WTC11 (cell line): ENCODE data around the gene SLC27A5. TPM values are rescaled to one million over a fixed set of nuclear protein-coding genes. Genes with fewer than 3 reads are reported as not detected.
A peak's percentile ranks its signal among the peaks of the same experiment; 100 is the strongest.

ENCODE experiments used
- ATAC-seq: fragments of 200-7000 bp; cut with Tn5 transposase; 2 replicates; pipeline ENCODE4 v1.10.0; 2021; ENCODE audit warnings: mild to moderate bottlenecking, moderate library complexity
- CTCF ChIA-PET: fragments of 300-600 bp; sonication (Branson Sonifier 250); formaldehyde crosslinking; loops from one replicate; lab custom pipeline; 2021; ENCODE audit warnings: antibody characterized with exemption; lab: Charles Lee
- POLR2A ChIA-PET: fragments of 350-600 bp; sonication (Branson Sonifier 250); formaldehyde crosslinking; loops from one replicate; lab custom pipeline; 2021; ENCODE audit warnings: antibody characterized with exemption; lab: Charles Lee
- DNase-seq: peaks from one replicate; pipeline ENCODE4 v3.0.0; 2021; ENCODE audit warnings: low spot score
- H3K27ac Mint-ChIP-seq: 2 replicates; pipeline ENCODE4 v1.8.0; 2021; ENCODE audit warnings: mixed read lengths
- H3K27me3 Mint-ChIP-seq: 2 replicates; pipeline ENCODE4 v1.8.0; 2021; ENCODE audit warnings: low read depth, mild to moderate bottlenecking, moderate library complexity, mixed read lengths
- H3K36me3 Mint-ChIP-seq: 2 replicates; pipeline ENCODE4 v1.8.0; 2021; ENCODE audit warnings: mixed read lengths
- H3K4me1 Mint-ChIP-seq: 2 replicates; pipeline ENCODE4 v1.8.0; 2022; ENCODE audit warnings: mixed read lengths
- H3K4me3 Mint-ChIP-seq: 2 replicates; pipeline ENCODE4 v1.8.0; 2021; ENCODE audit warnings: mild to moderate bottlenecking, moderate library complexity, mixed read lengths
- H3K9me3 Mint-ChIP-seq: 2 replicates; pipeline ENCODE4 v1.8.0; 2021; ENCODE audit warnings: mixed read lengths
- CBFB ChIP-seq: sonication (generic); formaldehyde crosslinking; IDR thresholded peaks from 2 replicates; pipeline ENCODE4 v1.8.1; 2022; ENCODE audit warnings: mild to moderate bottlenecking, low read depth, missing genetic modification reagents
- GABPB1 ChIP-seq: sonication (generic); formaldehyde crosslinking; IDR thresholded peaks from 2 replicates; pipeline ENCODE4 v1.8.1; 2023; ENCODE audit warnings: mild to moderate bottlenecking, missing genetic modification reagents
- HMGXB4 ChIP-seq: sonication (generic); formaldehyde crosslinking; IDR thresholded peaks from 2 replicates; pipeline ENCODE4 v1.8.1; 2023; ENCODE audit warnings: mild to moderate bottlenecking, moderate library complexity, missing genetic modification reagents
- NFATC4 ChIP-seq: fragments of 250-450 bp; sonication (Bioruptor Pico); IDR thresholded peaks from 2 replicates; pipeline ENCODE4 v1.9.0; 2021; ENCODE audit warnings: mild to moderate bottlenecking
- NFE2L1 ChIP-seq: sonication (generic); formaldehyde crosslinking; IDR thresholded peaks from 2 replicates; pipeline ENCODE4 v1.8.1; 2023; ENCODE audit warnings: missing genetic modification reagents
- NFYB ChIP-seq: sonication (generic); formaldehyde crosslinking; conservative IDR thresholded peaks from 2 replicates; pipeline ENCODE4 v1.8.0; 2022; ENCODE audit warnings: low read depth, missing genetic modification reagents
- NR1H2 ChIP-seq: sonication (generic); formaldehyde crosslinking; IDR thresholded peaks from 2 replicates; pipeline ENCODE4 v1.9.0; 2021; ENCODE audit warnings: mild to moderate bottlenecking, moderate library complexity, missing genetic modification reagents
- NR3C1 ChIP-seq: sonication (generic); formaldehyde crosslinking; conservative IDR thresholded peaks from 2 replicates; pipeline ENCODE4 v1.8.1; 2023; ENCODE audit warnings: low read depth, mild to moderate bottlenecking, missing genetic modification reagents
- RELA ChIP-seq: sonication (generic); formaldehyde crosslinking; IDR thresholded peaks from 2 replicates; pipeline ENCODE4 v1.8.1; 2022; ENCODE audit warnings: missing genetic modification reagents, mild to moderate bottlenecking, borderline replicate concordance
- RORB ChIP-seq: fragments of 250-450 bp; sonication (Bioruptor Pico); IDR thresholded peaks from 2 replicates; pipeline ENCODE4 v1.9.0; 2021; ENCODE audit warnings: mild to moderate bottlenecking
- SP1 ChIP-seq: sonication (generic); formaldehyde crosslinking; conservative IDR thresholded peaks from 2 replicates; pipeline ENCODE4 v1.8.1; 2022; ENCODE audit warnings: missing genetic modification reagents
- TP53 ChIP-seq: sonication (generic); formaldehyde crosslinking; IDR thresholded peaks from 2 replicates; pipeline ENCODE4 v1.8.1; 2023; ENCODE audit warnings: mild to moderate bottlenecking, missing genetic modification reagents
- ZBTB21 ChIP-seq: sonication (generic); formaldehyde crosslinking; IDR thresholded peaks from 2 replicates; pipeline ENCODE4 v1.8.1; 2023; ENCODE audit warnings: mild to moderate bottlenecking, missing genetic modification reagents, borderline replicate concordance
- ZBTB43 ChIP-seq: sonication (generic); formaldehyde crosslinking; IDR thresholded peaks from 2 replicates; pipeline ENCODE4 v1.8.1; 2023; ENCODE audit warnings: mild to moderate bottlenecking, missing genetic modification reagents
- ZNF138 ChIP-seq: sonication (generic); formaldehyde crosslinking; conservative IDR thresholded peaks from 2 replicates; pipeline ENCODE4 v1.8.1; 2022; ENCODE audit warnings: mild to moderate bottlenecking, moderate library complexity, missing genetic modification reagents
- ZNF219 ChIP-seq: sonication (generic); formaldehyde crosslinking; IDR thresholded peaks from 2 replicates; pipeline ENCODE4 v1.8.0; 2023; ENCODE audit warnings: missing genetic modification reagents, mild to moderate bottlenecking, borderline replicate concordance
- ZNF423 ChIP-seq: fragments of 250-450 bp; sonication (Bioruptor Pico); IDR thresholded peaks from 2 replicates; pipeline ENCODE4 v2.1.2; 2022; ENCODE audit warnings: mild to moderate bottlenecking, moderate library complexity
- total RNA-seq: library from RNA; stranded (reverse); gene quantifications from 3 replicates; pipeline ENCODE4 v1.2.3, GENCODE V29; 2021
- TF ChIP-seq, protein P1 (sequence below): fragments of 250-450 bp; sonication (Bioruptor Pico); conservative IDR thresholded peaks from 2 replicates; pipeline ENCODE4 v1.9.0; 2021; ENCODE audit warnings: mild to moderate bottlenecking
- TF ChIP-seq, protein P2 (sequence below): sonication (generic); formaldehyde crosslinking; IDR thresholded peaks from 2 replicates; pipeline ENCODE4 v1.8.1; 2022; ENCODE audit warnings: mild to moderate bottlenecking, moderate library complexity, missing genetic modification reagents
- TF ChIP-seq, protein P3 (sequence below): sonication (generic); formaldehyde crosslinking; IDR thresholded peaks from 2 replicates; pipeline ENCODE4 v1.8.1; 2022; ENCODE audit warnings: low read depth, missing genetic modification reagents, borderline replicate concordance
- TF ChIP-seq, protein P4 (sequence below): fragments of 250-450 bp; sonication (Bioruptor Pico); IDR thresholded peaks from 2 replicates; pipeline ENCODE4 v1.8.0; 2021; ENCODE audit warnings: mild to moderate bottlenecking

Gene SLC27A5
- total RNA-seq, 1 experiment from 2014 or later: 21.9 TPM

- TF ChIP-seq HMGXB4 (0 out of 2 replicates have a peak, but pooled peaks have one; percentile 47), NR3C1 (CRISPR knock-in tag) (peak; percentile 81; the same call in 1 of the 2 replicates), CBFB (CRISPR knock-in tag) (0 out of 2 replicates have a peak, but pooled peaks have one; percentile 71), ZNF423 (CRISPR knock-in tag) (peak; percentile 83), NFYB (CRISPR knock-in tag) (0 out of 2 replicates have a peak, but pooled peaks have one; percentile 27), ZNF138 (CRISPR knock-in tag) (no peak; the same call in 1 of the 2 replicates)
Observed at GRCh38 chr19:58538257-58539168, 26.7 kb upstream of the SLC27A5 start (continued).

- peak overlapping the region; percentile 73 for H3K4me3 Mint-ChIP-seq
- DNase-seq: no peak
- POLR2A ChIA-PET: interaction anchor here (1.5 kb wide), 1 partner anchor 17 kb away, joined by 15 read pairs; the partner anchor contains the start of gene ZBTB45
Observed at GRCh38 chr19:58536852-58537798, 25.3 kb upstream of the SLC27A5 start.

GRCh38 chr19:58535857-58536256 is 24.1 kb upstream of the SLC27A5 start:
- POLR2A ChIA-PET: interaction anchor here (1.0 kb wide), 1 partner anchor 16 kb away, joined by 3 read pairs; the partner anchor contains the start of gene ZBTB45
- ATAC-seq (no peak), DNase-seq (no peak)
- no peak overlapping the region for H3K4me3 Mint-ChIP-seq
- peaks cover 8% of the 10 kb centered on the region for H3K4me1 Mint-ChIP-seq
- no peaks in the 10 kb centered on the region for H3K9me3 Mint-ChIP-seq
- no peaks in the 10 kb centered on the region for H3K36me3 Mint-ChIP-seq
- no peak overlapping the region for H3K27ac Mint-ChIP-seq
- TF ChIP-seq NFE2L1: no peak
- TF ChIP-seq ZNF219 (CRISPR knock-in tag): no peak
- TF ChIP-seq NR1H2 (CRISPR knock-in tag): no peak
- TF ChIP-seq ZBTB21: no peak
- TF ChIP-seq NFATC4 (CRISPR knock-in tag): no peak
- TF ChIP-seq TP53 (CRISPR knock-in tag): no peak
- TF ChIP-seq, protein P1, sequence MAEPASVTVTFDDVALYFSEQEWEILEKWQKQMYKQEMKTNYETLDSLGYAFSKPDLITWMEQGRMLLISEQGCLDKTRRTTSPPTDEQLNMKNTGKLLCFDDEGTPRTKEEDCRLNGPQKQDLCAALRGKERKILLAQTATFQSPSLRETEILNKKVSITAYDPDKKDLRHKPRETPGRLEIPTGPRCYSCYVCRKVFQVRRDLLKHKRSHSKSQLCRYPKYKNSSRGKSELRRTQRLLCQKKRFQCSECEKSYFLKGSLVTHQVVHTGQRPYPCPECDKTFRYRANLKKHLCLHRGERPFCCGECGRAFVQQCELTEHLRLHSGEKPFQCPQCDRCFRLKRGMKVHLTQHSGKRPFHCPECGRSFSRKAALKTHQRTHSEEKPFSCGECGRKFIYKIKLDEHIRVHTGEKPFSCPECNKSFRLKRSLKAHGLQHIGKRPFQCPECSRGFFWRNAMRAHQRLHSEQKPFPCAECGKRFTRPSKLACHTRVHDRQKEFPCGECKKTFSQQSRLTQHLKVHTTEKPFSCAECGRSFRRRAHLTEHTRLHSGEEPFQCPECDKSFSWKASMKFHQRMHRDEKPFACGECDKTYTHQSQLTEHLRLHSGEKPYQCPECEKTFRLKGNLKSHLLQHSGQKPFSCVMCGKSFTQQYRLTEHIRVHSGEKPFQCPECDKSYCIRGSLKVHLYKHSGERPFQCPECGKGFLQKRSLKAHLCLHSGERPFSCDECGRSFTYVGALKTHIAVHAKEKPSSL (CRISPR knock-in tag): no peak
- TF ChIP-seq ZNF138 (CRISPR knock-in tag): no peak
- TF ChIP-seq, protein P2, sequence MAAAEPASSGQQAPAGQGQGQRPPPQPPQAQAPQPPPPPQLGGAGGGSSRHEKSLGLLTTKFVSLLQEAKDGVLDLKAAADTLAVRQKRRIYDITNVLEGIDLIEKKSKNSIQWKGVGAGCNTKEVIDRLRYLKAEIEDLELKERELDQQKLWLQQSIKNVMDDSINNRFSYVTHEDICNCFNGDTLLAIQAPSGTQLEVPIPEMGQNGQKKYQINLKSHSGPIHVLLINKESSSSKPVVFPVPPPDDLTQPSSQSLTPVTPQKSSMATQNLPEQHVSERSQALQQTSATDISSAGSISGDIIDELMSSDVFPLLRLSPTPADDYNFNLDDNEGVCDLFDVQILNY (CRISPR knock-in tag): no peak
- no peak for TF ChIP-seq RELA
- TF ChIP-seq ZBTB43 (CRISPR knock-in tag): no peak
- TF ChIP-seq, protein P3, sequence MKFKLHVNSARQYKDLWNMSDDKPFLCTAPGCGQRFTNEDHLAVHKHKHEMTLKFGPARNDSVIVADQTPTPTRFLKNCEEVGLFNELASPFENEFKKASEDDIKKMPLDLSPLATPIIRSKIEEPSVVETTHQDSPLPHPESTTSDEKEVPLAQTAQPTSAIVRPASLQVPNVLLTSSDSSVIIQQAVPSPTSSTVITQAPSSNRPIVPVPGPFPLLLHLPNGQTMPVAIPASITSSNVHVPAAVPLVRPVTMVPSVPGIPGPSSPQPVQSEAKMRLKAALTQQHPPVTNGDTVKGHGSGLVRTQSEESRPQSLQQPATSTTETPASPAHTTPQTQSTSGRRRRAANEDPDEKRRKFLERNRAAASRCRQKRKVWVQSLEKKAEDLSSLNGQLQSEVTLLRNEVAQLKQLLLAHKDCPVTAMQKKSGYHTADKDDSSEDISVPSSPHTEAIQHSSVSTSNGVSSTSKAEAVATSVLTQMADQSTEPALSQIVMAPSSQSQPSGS (CRISPR knock-in tag): no peak
- TF ChIP-seq CBFB (CRISPR knock-in tag): no peak
- TF ChIP-seq, protein P4, sequence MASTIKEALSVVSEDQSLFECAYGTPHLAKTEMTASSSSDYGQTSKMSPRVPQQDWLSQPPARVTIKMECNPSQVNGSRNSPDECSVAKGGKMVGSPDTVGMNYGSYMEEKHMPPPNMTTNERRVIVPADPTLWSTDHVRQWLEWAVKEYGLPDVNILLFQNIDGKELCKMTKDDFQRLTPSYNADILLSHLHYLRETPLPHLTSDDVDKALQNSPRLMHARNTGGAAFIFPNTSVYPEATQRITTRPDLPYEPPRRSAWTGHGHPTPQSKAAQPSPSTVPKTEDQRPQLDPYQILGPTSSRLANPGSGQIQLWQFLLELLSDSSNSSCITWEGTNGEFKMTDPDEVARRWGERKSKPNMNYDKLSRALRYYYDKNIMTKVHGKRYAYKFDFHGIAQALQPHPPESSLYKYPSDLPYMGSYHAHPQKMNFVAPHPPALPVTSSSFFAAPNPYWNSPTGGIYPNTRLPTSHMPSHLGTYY: no peak
- TF ChIP-seq RORB (CRISPR knock-in tag): no peak
- TF ChIP-seq, all 79 proteins: peak for 0
- CTCF ChIA-PET: no interaction called here
- peaks cover 57% of the 10 kb centered on the region for H3K27me3 Mint-ChIP-seq

More at GRCh38 chr19:58536852-58537798, 25.3 kb upstream of the SLC27A5 start:
- TF ChIP-seq SP1 (CRISPR knock-in tag) (no peak), GABPB1 (0 out of 2 replicates have a peak, but pooled peaks have one; percentile 28)
- H3K27me3 Mint-ChIP-seq: peaks cover 52% of the 10 kb centered on the region
- H3K27ac Mint-ChIP-seq: peak overlapping the region; percentile 100
- peaks cover 8% of the 10 kb centered on the region for H3K4me1 Mint-ChIP-seq
- CTCF ChIA-PET: interaction anchor here (1.0 to 2.2 kb wide), 3 partner anchors 17 to 23 kb away, joined by 3 to 21 read pairs (median 5); partner anchors contain the start of gene ZBTB45
- ATAC-seq: no peak
- H3K36me3 Mint-ChIP-seq: no peaks in the 10 kb centered on the region
- no peaks in the 10 kb centered on the region for H3K9me3 Mint-ChIP-seq
